NK-92 treated with Interleukin-12 subunit alpha and Interleukin-12 subunit beta, amount 100 ng/mL, for 24 hours (cell line): ENCODE measurements around the gene FBL.
A peak's percentile ranks its signal among the peaks of the same experiment; 100 is the strongest.
"Not testable (repeated sequence)": the region's sequence is repeated elsewhere in the genome, so short reads cannot be mapped to it uniquely, and the experiment has no call there.

Experiments
- DNase-seq: peaks from one replicate; lab custom pipeline; 2025; lab: John Stamatoyannopoulos, UW

FBL gene

DNA sequence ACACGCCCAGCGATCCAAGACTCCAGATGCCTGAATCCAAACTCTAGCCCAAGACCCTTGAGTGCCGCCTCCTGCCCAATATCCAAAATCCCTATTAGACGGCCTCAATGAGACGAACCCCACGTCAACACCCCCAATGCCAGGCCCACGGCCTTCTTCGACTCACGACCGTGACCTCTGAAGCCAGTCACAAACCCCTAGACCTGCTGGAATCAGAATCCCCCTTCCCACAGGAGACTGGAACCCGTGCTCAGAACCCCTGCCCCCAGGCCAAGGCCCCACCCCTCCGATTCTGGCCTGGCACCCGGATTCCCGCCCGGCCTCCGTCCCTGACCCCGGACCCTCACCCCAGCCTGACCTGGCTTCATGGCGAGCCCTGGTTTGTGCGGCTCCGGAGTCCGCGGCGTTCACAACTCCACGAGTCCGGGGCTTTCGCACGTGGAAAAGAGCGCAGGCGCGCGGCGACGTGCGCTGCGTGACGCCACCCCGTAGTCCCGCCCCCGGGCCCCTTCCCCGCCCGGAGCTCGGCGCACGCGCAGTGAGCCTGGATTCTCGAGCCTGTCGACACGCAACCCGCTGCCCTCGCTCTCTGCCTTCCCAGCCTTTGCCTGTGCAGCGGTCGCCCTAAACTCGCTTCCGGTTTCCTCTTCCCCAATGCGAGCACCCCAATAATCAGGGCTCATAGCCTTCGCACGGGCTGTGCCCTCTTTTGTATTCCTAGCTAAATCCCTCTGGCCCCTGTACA is at the start of gene FBL:
TSS of gene FBL (minus strand) at position 447 of the 745 bp plus-strand sequence. CDS start at position 368, 79 bp downstream.
- peak; percentile 97 for DNase-seq

DNA sequence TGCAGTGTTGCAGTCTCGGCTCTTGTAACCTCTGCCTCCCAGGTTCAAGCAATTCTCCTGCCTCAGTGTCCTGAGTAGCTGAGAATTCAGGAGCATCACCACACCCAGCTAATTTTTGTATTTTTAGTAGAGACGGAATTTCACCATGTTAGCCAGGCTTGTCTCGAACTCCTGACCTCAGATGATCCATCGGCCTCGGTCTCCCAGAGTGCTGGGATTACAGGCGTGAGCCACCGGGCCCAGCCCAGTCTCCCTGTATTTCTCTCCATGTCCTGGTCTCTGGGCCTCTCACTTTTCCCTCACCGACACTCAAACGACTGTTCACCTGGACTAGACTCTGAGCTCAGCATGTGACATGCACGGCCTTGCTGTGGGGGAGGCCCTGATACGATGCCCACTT is 48.9 kb upstream of the FBL start:
- not testable (repeated sequence) for DNase-seq

DNA sequence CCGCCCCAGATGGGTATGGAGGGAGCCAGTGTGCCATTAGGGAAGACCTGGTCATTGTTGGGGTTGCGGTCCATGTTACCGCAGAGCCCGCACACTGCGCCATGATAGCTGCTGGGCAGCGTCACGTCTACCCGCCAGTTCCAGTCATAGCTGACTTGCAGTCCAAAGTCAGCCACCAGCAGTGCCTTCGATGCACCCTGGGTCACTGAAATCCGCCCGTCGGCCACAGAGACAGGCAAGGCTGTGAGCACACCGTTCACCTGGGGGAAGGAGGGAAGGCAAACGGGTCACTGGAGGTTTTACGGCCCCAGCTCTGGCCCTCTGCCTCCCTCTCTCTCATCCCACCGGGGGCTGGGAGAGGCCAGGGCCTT is 48.0 kb upstream of the FBL start:
- not testable (repeated sequence) for DNase-seq

DNA sequence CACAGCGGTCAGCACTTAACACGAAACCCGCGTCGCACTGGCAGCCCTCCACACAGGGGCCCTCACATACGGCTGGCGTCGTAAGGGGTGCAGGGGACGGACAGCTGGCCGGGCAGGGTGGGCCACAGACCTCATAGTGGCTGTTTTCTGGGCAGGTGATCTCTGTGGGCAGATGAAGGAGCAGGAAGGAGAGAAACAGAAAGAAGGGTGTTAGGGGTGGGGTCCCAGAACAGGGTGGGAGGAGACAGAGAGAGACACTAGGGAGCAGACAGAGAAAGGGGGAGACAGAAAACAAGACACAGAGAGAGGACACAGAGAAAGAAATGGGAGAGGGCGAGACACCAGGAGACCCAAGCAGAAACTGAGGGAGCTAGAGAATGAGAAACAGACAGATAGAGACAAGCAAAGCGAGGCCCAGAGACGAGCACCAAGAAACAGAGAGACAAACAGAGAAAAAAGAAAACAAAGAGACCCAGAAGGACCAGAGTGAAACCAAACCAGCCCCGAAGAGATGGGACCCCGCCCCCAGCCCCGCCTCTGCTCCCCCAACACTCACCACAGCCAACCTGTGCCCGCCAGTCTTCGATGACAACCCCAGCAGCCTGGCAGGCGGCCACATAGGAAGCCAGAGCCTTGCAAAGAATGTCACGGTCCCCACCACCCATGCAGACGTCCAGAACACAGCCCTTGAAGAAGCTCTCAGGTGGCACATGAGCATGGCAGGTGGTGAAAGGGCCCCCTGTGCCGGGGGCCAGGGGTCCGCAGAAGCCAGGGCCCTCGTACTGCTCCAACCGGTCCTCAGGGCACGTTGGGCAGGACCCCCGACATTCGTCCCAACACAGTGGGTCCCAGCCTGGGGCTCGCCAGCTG is 47.4 kb upstream of the FBL start:
- DNase-seq: not testable (repeated sequence)

DNA sequence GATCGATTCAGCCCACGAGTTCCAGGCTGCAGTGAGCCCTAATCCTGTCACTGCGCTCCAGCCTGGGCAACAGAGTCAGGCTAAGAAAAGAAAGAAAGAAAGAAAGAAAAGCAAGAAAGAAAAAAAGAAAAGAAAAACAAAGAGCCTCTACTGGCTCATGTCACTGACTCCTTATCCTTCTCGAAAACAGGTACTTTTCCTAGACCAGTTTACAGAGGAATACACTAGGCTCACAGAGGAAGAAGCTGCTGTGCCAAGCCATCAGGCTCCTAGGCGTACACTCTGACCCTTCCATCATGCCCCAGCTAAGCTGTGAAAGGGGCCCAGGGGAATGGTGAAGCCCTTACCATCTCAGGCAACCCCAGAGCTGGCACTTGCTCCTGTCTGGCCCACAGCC is 46.3 kb upstream of the FBL start:
- not testable (repeated sequence) for DNase-seq

DNA sequence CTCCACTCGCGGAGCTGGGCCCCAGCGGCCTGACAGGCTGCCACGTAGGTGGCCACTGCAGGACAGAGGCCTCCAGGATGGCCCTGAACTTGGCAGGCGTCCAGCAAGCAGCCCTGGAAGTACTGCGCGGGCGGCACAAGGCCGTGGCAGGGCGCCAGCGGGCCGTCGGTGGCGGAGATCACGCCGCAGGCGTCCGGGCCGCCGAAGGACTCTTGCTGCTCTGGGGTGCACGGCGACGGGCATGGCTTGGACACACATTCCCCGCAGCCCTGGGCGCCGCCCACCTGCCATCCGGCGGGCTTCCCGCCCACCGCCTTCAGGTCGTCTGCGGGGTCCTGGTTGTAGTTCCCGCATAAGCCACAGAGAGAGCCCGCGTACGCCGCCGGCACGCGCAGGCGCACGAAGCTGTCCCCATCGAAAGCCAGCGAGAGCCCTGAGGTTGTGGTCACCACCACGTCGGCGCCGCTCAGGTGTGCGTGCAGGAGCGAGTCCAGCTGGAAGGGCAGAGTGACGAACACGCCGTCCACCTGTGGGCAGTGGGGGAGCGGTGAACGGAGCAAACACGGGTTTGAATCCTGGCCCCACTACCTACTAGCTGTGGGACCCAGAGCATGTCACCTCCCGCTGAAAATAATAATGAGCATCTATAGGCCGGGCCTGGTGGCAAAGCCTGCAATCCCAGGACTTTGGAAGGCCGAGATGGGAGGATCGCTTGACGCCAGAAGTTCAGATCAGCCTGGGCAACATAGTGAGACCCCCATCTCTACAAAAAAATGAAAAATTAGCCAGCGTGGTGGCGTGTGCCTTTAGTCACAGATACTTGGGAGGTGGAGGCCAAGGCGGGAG is 45.7 kb upstream of the FBL start:
- not testable (repeated sequence) for DNase-seq

DNA sequence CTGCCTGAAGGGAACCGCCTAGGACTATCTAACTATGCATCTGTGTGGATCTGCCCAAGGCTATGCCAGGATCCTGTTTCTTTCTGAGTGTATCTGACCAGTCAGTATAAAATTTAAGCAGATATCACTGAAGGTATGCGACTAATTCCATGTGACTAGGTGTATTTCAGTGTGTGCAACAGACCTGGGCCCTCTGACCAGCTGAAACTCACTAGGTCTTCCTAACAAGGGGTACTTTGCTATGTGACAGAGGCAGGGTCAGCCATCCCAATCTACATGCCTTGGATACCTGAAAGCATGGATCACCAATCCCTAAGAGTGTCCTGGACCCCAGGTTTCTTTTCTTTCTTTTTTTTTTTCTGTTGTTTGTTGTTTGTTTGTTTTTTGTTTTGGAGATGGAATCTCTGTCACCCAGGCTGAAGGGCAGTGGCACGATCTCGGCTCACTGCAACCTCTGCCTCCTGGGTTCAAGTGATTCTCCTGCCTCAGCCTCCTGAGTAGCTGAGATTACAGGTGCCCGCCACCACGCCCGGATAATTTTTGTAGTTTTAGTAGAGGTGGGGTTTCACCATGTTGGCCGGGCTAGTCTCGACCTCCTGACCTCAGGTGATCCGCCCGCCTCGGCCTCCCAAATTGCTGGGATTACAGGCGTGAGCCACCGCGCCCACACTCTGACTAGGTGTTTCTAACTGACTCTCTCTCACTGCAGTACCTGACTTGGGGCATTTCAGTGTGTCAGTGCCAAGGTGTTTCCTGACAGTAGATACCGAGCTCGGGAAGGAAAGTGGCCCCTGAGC is 44.8 kb upstream of the FBL start:
- DNase-seq: no peak

DNA sequence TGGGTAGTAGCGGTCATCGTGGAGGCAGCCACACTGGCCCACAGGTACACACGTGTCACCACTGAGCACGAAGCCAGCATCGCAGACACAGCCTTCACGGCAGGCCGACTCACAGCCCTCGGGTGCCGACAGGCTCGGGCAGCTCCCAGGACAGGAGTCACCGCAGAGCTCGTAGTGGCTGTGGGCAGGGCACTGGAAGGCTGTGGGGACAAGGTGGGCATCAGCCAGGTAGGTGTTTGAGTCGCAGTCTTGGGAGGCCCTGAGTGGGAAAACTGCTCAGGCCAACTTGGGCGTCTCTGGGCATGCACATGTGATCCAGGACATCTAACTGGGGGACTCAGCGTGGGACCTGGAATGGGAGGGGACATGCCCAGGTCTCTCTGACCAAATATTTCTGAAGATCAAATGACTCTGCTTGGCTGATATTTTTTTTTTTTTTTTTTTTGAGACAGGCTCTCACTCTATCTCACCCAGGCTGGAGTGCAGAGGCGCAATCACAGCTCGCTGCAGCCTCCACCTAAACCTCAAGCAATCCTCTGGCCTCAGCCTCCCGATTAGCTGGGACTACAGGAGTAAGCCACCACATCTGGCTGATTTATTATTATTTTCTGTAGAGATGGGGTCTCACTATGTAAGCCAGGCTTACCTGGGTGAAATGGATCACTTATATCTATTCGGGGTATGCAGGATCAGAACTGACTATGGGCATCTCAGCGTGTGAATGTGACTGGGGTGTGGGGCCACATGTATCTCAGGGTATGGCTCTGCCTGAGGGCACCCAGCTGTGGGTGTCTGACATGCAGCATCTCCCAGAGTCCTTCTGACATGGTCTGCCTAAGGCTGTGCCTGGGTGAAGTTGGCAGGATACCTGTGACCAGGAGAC is 43.9 kb upstream of the FBL start:
- DNase-seq: not testable (repeated sequence)

DNA sequence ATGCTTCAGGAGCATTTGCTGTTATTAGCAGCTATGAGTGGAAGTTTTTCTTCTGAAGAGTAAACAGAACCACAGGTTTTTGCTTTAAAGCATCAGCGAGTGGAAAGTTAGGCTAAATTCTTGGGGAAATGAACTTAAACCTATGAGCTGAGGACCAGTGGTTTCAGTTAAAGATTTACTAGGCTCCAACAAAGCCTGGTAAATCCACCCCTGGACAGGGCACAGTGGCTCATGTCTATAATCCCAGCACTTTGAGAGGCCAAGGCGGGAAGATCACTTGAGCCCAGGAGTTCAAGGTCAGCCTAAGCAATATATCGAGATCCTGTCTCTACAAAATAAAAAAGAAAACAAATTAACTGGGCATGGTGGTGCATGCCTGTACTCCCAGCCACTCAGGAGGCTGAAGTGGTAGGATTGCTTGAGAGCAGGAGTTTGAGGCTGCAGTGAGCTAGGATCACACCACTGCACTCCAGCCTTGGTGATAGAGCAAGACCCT is 41.3 kb upstream of the FBL start:
- DNase-seq: not testable (repeated sequence)

DNA sequence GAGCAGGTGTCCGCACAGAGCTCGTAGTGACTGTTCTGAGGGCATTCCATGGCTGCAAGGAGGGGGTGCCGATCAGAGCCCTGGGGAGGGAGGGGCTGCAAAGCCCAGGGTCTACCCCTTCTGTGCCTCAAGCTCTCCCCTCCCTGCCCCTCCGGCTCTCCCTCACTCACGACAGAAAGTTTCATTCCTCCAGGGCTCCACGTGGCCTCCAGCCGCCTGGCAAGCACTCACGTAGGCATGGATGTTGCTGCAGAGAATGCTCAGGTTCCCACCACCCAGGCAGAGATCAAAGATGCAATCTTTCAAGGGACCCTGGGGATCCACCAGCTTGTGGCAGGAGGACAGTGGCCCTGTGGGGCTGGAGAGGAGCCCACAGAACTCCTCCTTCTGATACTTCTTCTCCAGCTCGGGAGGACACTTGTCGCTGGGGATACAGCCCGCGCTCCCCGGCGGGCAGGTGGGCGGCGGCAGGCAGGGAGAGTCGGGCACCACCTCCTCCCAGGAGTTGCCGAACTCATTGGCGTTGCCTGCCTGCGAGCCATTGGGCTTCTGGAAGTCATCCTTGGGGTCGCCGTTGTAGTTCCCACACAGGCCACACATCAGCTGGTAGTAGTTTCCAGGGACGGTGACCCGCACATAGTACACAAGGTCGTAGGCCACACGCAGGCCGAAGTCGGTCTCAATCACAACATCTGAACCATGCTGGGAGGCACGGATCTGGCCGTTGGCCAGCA is 39.8 kb upstream of the FBL start:
- not testable (repeated sequence) for DNase-seq

DNA sequence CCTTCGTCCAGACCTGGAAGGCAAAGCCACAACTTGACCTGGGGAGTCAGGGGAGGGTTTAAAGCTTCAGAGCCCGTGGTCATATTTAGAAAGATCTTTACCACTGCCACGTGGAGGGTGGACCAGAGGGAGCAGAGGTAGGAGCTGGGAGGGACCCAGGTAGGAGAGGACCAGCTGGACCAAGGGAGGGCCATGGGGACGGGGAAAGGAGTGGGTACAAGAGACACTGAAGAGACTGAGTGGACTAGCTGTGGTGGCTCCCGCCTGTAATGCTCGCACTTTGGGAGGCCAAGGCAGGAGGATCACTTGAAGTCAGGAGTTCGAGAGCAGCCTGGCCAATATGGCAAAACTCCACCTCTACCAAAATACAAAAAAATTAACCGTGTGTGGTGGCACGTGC is 38.5 kb upstream of the FBL start:
- DNase-seq: not testable (repeated sequence)

DNA sequence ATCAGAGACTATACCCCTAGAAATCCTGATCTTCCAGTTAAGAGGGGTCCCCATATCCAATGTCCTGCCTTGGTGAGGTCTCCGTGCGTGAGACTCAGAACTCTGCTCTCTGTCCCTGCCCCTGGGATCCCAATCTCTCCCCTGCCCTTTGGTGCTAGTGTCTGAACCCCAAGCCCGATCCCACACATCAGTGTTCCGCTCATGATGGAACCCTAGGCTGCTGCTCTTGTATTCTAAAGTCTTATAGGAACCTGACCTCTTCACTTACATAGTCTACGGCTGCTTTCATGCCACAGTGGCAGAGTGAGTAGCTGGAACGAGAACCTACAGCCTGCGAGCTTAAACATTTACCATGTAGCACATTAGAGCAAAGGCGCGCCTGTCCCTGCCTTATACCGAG is 36.5 kb upstream of the FBL start:
- not testable (repeated sequence) for DNase-seq

DNA sequence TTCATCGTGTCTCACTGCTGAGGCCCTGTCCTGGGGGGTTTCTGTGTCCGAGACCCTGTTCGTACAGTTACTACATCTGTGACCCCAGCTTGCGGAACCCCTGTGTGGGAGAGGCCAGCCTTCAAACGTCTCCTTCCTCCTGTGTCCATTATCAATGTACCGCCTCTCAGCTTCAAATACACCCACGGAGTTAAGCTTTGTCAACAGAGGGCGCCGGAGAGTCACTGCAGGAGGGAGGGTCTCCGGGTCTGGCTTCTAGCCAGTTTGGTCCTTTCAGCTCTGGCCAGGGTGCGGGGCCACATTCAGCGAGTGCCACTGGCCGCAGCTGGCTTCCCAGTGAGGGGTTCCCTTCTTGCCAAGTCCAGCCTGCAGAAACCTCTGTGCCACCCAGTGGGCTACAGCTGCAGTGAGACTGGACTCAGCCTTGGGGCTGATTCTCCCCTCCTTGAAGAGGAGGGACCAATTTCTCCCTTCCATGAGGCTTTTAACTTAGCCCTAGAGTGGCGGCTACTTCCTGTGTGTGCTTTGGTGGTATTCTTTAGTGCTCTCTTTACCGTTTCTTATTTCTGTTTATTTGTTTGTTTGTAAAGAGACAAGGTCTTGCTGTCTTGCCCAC is 35.4 kb upstream of the FBL start:
- not testable (repeated sequence) for DNase-seq

DNA sequence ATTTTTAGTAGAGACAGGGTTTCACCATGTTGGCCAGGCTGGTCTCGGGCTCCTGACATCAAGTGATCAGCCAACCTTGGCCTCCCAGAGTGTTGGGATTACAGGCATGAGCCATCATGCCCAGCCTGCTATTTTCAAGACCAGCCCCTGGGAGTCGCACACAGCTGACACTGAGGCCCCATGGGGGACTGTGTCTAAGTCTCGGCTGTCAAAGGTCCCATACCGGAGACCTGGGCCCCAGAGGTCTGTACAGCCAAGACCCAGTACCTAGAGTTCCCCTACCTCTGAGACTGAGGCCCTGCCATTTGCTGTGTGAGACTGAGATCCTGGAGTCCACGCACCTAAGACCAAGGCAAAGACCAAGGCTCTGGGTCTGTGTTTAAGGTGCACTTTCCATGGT is 34.1 kb upstream of the FBL start:
- DNase-seq: not testable (repeated sequence)

DNA sequence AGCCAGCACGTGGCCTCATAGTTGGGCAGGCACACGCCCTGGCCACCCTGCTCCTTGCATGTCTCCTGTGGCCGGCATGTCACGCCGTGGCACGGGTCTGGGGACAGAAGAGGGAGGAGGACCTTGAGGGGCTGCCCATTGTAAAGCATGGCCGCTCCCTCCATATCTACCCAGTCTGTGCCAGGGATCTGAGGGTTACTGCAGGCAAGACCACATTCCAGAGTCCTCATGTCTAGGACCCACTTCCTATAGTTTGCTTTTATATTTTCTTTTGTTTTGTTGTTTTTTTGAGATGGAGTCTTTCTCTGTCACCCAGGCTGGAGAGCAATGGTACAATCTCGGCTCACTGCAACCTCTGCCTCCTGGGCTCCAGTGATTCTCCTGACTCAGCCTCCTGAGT is 33.6 kb upstream of the FBL start:
- not testable (repeated sequence) for DNase-seq

DNA sequence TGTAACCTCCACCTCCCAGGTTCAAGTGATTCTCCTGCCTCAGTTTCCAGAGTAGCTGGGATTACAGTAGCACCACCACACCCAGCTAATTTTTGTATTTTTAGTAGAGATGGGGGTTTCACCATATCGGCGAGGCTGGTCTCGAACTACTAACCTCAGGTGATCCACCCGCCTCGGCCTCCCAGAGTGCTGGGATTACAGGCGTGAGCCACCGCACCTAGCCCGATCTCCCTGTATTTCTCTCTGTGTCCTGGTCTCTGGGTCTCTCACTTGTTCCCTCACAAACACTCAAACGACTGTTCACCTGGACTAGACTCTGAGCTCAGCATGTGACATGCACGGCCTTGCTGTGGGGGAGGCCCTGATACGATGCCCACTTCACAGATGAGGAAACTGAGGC is 32.7 kb upstream of the FBL start:
- DNase-seq: not testable (repeated sequence)

DNA sequence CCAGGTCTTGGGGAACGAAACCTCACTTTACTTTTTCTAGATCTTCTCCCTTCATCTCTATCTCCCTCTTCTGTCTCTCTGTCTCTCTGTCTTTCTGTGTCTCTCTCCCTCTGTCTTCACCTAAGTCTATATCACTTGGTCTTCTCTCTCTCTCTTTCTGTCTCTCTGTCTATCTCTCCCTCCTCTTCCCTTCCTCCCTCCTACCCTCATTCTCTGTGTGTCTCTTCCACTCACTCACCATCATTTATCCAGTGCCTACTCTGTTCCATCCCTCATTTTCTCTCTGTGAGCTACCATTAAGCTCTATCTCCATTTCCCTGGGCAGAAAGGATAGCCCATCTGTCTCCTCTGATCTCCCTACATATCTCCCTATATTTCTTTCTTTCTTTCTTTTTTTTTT is 32.2 kb upstream of the FBL start:
- DNase-seq: no peak

DNA sequence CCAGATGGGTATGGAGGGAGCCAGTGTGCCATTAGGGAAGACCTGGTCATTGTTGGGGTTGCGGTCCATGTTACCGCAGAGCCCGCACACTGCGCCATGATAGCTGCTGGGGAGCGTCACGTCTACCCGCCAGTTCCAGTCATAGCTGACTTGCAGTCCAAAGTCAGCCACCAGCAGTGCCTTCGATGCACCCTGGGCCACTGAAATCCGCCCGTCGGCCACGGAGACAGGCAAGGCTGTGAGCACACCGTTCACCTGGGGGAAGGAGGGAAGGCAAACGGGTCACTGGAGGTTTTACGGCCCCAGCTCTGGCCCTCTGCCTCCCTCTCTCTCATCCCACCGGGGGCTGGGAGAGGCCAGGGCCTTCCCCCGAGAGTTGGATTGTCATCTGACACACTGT is 31.8 kb upstream of the FBL start:
- DNase-seq: not testable (repeated sequence)

DNA sequence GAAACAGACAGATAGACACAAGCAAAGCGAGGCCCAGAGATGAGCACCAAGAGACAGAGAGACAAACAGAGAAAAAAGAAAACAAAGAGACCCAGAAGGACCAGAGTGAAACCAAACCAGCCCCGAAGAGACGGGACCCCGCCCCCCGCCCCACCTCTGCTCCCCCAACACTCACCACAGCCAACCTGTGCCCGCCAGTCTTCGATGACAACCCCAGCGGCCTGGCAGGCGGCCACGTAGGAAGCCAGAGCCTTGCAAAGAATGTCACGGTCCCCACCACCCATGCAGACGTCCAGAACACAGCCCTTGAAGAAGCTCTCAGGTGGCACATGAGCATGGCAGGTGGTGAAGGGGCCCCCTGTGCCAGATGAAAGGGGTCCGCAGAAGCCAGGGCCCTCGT is 31.3 kb upstream of the FBL start:
- DNase-seq: not testable (repeated sequence)
